Activated CD8-positive, alpha-beta memory T cell treated with anti-CD3 and anti-CD28 coated beads, Interleukin-2, amount 50 U/mL, for 24 hours (primary cell): ENCODE results near the gene PACRG.

Source experiments
- DNase-seq: peaks from one replicate; pipeline ENCODE4 v3.0.0-alpha.2; 2020; ENCODE audit errors: extremely low read depth

The PACRG gene

GRCh38 chr6:163352011-163352685 lies 624.4 kb downstream of the PACRG start:
- no peak for DNase-seq

GRCh38 chr6:163352966-163353365 lies 625.2 kb downstream of the PACRG start:
- DNase-seq: no peak

- no peak for DNase-seq
These were observed 626.3 kb downstream of the PACRG start for GRCh38 chr6:163354085-163354484.

GRCh38 chr6:163354761-163355425 lies 627.1 kb downstream of the PACRG start:
- no peak for DNase-seq

GRCh38 chr6:163355426-163355991 lies 627.7 kb downstream of the PACRG start:
- DNase-seq: no peak

- no peak for DNase-seq
These were observed 628.5 kb downstream of the PACRG start for GRCh38 chr6:163356324-163356723.

GRCh38 chr6:163356743-163357142 lies 629.0 kb downstream of the PACRG start:
- no peak for DNase-seq

- DNase-seq: no peak
These were observed 636.9 kb downstream of the PACRG start for GRCh38 chr6:163364641-163365040.
